Kidney epithelial cell (primary cell): ENCODE data around the gene ALS2CL. TPM values are rescaled to one million over a fixed set of nuclear protein-coding genes. Genes with fewer than 3 reads are reported as not detected.

Source experiments
- DNase-seq: peaks from one replicate; pipeline ENCODE4 v3.0.0-alpha.2; 2010; ENCODE audit warnings: low read depth
- H3K27me3 ChIP-seq: 2 replicates; pipeline ENCODE4 v1.6.0; 2011; ENCODE audit warnings: low read length; ENCODE audit not compliant: control insufficient read depth, insufficient read depth
- H3K36me3 ChIP-seq: 2 replicates; pipeline ENCODE4 v1.5.1; 2011; ENCODE audit warnings: low read length; ENCODE audit not compliant: control insufficient read depth, insufficient read depth
- H3K4me3 ChIP-seq: 2 replicates; pipeline ENCODE4 v1.5.1; 2011; ENCODE audit warnings: low read depth, mild to moderate bottlenecking, control low read depth, low read length
- CTCF ChIP-seq: IDR thresholded peaks from 2 replicates; pipeline ENCODE4 v1.5.1; 2011; ENCODE audit warnings: mild to moderate bottlenecking, moderate library complexity, low read length, control low read depth, inconsistent platforms; ENCODE audit not compliant: insufficient read depth, poor library complexity, severe bottlenecking
- total RNA-seq: library from RNA; depleted of rRNA; stranded (reverse); fragments of >200 nt; gene quantifications from 2 replicates; pipeline ENCODE4 v1.2.3, GENCODE V29; 2015

ALS2CL gene
- total RNA-seq, 1 donor from 2014 or later: 23.7 TPM

- H3K4me3 ChIP-seq: no peak overlapping the region
- peaks cover 17% of the 10 kb centered on the region for H3K27me3 ChIP-seq
- no peak for DNase-seq
- TF ChIP-seq CTCF: no peak
- no peaks in the 10 kb centered on the region for H3K36me3 ChIP-seq
Measured at GRCh38 chr3:46667061-46667621, 26.3 kb downstream of the ALS2CL start.

GRCh38 chr3:46666453-46666845 lies 27.0 kb downstream of the ALS2CL start:
- H3K4me3 ChIP-seq: no peak overlapping the region
- no peaks in the 10 kb centered on the region for H3K36me3 ChIP-seq
- no peak for TF ChIP-seq CTCF
- H3K27me3 ChIP-seq: peaks cover 17% of the 10 kb centered on the region
- DNase-seq: no peak

- no peak for TF ChIP-seq CTCF
- peaks cover 17% of the 10 kb centered on the region for H3K27me3 ChIP-seq
- DNase-seq: no peak
- H3K36me3 ChIP-seq: no peaks in the 10 kb centered on the region
- no peak overlapping the region for H3K4me3 ChIP-seq
Measured at GRCh38 chr3:46665763-46666452, 27.6 kb downstream of the ALS2CL start.

- Histone ChIP-seq H3K36me3 (no peaks in the 10 kb centered on the region), H3K4me3 (no peak overlapping the region), H3K27me3 (peaks cover 17% of the 10 kb centered on the region)
- no peak for DNase-seq
- TF ChIP-seq CTCF: no peak
Measured at GRCh38 chr3:46664971-46665762, 28.3 kb downstream of the ALS2CL start.

GRCh38 chr3:46664188-46664970 lies 29.1 kb downstream of the ALS2CL start:
- no peak overlapping the region for H3K4me3 ChIP-seq
- no peaks in the 10 kb centered on the region for H3K36me3 ChIP-seq
- peaks cover 17% of the 10 kb centered on the region for H3K27me3 ChIP-seq
- no peak for DNase-seq
- no peak for TF ChIP-seq CTCF
